Glomerular endothelial cell (primary cell): ENCODE results near the gene SYNJ2. TPM values are rescaled to one million over a fixed set of nuclear protein-coding genes. Genes with fewer than 3 reads are reported as not detected.

Experiments used
- DNase-seq: peaks from one replicate; pipeline ENCODE4 v3.0.0-alpha.2; 2011; ENCODE audit warnings: low read depth, low spot score; ENCODE audit errors: extremely low read depth
- total RNA-seq: library from RNA; depleted of rRNA; stranded (reverse); fragments of >200 nt; gene quantifications from 2 replicates; pipeline ENCODE4 v1.2.3, GENCODE V29; 2015

The SYNJ2 gene
- total RNA-seq, 1 donor from 2014 or later, result 104 TPM

DNA sequence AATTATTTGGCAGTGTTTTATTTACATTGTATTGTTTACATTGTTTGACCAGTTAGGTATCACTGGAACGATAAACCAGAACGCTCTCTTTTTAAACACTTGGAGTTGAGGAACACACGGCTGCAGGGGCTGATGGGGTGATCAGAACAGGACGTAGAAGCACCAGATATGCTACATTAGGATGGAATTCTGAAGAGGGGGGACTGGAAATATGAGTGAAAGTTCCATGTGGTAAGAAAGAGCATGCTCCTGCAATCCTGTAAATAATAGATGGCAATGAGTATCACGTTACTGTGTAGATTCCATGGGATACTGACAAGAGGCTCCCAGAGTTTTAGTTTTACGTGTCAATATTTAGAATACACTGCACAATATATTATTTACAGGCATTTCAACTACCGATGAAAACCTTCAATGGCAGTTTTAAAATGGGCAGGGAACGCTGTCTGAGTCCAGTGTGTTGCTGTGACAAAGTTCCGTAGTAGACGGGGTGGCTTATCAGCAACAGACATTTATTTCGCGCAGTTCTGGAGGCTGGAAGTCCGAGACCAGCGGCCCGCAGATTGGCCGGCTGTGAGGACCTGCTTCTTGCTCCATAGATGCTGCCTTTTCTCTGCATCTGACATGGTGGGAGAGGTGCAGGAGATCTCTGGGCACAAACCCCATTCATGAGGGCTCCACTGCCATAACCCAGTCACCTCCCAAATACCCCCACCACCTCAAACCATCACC lies 43.1 kb downstream of the SYNJ2 start:
- no peak for DNase-seq

GRCh38 chr6:158026054-158026900 lies 44.6 kb downstream of the SYNJ2 start:
- peak; percentile 91 for DNase-seq

GRCh38 chr6:158026901-158027589 lies 45.4 kb downstream of the SYNJ2 start:
- no peak for DNase-seq

GRCh38 chr6:158027590-158028285 lies 46.1 kb downstream of the SYNJ2 start:
- DNase-seq, result no peak

- no peak for DNase-seq
Measured at GRCh38 chr6:158028421-158028820, 46.8 kb downstream of the SYNJ2 start.

- no peak for DNase-seq
Measured at GRCh38 chr6:158028876-158029275, 47.2 kb downstream of the SYNJ2 start.

DNA sequence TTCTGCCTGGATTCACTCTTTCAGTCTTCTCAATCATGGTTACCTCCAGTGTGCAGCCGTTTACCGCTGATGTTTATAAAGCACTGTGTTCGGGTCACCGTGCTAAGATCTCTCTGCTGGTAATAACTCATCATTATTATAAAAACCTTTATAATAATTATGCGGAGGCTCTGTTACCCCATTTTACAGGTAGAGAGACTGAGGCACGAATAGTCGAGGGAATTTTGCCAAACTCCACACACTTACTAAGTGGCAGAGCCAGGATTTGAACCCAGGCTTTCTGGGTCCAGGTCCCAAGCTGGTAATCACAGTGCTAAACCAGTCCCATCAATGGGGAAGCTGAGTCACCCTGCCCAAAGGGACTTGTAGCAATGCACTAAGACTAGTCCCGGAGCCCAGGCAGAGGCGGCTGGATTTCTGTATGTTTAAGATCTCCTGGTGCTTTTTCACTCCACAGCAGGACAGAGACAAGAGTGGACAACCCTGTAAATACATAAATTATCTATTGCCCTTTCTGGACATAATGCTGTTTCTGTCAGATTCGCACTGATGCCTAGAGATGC lies 48.1 kb downstream of the SYNJ2 start:
- no peak for DNase-seq

GRCh38 chr6:158030380-158031300 lies 49.0 kb downstream of the SYNJ2 start:
- no peak for DNase-seq

GRCh38 chr6:158031381-158032353 lies 50.0 kb downstream of the SYNJ2 start:
- no peak for DNase-seq

- no peak for DNase-seq
Measured at GRCh38 chr6:158032354-158032733, 50.7 kb downstream of the SYNJ2 start.

DNA sequence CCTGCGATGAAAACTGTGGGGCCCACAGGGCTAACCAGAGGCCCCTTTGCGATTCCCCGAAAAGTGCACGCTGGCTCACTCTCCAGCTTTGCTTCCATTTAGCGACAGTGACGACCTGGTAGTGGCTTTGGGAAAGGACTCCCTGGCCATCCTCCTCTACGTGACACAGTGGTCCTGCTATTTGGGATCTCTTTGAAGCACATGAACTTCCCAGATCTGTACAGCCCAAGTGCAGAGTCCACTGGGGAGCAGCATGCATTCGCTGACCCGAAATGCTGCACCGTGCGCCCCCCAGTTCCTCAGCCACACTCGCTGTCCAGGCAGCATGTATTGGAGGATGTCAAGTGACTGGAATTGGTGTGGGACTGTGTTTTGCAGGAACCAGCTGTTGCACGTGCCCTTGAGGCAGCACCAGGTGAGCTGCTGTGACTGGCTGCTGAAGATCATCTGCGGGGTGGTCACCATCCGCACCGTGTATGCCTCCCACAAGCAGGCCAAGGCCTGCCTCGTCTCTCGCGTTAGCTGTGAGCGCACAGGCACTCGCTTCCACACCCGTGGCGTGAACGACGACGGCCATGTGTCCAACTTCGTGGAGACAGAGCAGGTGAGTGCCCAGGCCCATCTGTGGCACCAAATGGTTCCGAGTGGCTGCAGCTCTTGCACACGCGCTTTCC lies 51.6 kb downstream of the SYNJ2 start:
- no peak for DNase-seq

DNA sequence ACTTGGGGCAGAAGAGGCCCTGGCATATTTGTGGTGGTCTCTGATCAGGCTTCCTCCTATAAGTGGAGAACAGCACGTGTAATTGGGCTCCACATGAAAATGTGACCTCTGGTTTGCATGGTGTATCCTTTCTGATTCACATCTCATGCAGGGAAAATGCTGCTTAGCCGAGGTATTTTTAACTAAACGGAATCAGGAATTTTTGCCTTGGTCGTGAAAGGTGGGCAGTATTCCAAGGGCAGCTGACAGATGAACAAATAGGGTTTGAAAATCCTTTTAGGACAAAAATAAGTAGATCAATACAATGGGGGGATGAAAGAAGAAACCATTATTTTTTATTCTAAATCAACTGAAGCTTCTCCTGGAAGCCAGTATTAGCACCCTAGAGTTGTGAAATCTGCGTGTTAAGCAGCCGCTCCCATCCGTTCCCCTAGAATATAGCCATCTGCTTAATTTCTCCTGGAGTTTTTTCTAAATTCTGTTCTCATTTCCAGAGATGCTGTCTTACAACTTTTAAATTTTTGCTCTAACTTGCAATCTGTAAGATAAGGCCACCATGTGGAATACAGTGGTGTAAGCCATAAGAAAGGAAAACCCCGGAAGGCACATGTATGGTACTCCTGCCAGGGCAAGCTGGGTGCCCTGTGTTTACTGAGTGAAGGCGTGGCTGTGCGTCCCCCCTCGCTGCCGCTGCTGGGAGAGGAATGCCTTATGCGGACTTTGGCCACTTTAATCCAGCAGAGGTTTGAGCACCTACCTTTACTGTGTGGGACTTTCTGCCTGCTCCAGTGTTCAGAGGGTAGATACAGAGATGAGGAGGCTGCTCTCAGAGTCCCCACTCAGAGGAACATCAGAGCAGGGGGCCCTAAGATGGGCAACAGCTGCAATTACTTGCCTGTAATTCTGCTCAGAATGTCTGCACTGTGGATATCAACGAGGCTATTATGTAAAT lies 52.4 kb downstream of the SYNJ2 start:
- DNase-seq, result no peak

GRCh38 chr6:158036261-158036660 lies 54.6 kb downstream of the SYNJ2 start:
- DNase-seq, result no peak

DNA sequence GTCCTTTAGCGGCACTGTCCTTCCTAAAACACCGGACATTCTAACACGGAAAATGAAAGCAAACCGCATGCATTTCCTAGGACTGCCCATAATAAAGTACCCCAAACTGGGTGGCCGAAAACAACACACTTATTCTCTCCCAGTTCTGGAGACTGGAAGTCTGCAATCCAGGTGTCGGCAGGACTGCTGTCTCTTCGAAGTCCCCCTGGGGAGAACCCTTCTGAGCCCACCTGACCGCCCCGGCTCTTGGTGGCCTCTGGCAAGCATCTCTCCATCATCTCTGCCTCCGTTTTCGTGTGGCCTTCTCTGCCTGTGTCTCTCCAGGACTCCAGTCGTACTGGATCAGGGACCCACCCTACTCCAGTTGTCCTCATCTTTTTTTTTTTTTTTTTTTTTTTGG lies 55.4 kb downstream of the SYNJ2 start:
- no peak for DNase-seq

DNA sequence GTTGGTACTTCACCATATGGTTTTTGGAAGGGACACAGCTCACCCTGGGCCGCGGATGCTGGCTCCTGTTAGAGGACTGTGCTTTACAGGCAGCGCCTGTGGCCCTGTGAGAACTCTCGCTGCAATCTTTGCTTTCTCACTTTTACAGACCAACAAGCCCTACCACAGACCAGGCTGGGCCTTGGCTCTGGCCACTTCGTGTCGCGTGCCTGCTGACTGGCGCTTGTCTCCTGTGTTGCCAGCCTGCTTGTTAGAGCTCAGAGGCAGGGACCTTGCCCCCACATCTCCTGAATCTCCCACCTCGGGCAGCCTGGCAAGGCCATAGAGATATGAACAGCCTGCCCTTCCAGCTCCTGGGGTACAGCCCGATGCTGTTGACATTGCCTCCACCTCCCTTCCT lies 56.1 kb downstream of the SYNJ2 start:
- no peak for DNase-seq

DNA sequence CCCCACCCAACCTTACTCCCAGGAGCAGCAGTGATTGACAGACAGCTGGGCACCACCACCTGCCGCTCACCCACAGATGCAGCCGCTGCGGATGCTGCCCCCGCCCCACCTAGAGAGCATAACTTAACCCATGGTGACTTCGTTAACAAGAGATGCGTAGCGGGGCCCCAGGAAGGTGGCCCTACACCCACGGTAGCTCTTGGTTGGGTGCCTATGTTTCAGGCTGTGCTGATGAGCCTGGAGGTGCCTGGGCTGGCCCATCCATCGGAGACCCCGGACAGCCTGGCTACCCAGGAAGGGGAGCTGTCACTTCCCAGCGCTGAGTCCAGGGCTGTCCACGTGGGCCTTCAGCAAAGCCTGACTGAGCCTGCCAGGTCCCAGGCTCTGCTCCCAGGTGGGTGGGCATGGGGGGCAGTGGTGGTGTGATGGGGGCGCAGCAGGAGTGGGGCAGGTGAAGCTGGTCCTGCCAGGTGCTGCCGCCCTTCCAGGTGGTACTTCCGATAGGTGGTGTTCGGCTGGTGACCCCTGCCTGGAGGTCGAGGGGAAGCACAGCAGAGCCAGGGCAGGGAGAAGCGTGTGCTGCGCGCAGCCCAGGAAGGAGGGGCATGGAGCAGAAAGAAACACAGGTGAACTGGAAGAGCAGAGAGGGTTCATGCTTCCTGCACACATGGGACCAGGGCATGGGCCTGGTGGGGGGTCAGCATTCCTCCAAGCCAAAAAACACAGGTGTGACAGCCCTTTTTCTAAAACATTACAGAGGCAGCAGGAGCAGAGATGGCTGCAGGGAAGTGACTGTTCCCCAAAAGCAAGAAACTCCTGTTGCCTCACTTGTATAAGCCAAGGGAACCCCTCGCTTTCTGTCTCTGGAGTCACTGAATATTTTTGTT lies 56.9 kb downstream of the SYNJ2 start:
- no peak for DNase-seq
